ENCODE data around the gene DHRSX.

The DHRSX gene

DNA sequence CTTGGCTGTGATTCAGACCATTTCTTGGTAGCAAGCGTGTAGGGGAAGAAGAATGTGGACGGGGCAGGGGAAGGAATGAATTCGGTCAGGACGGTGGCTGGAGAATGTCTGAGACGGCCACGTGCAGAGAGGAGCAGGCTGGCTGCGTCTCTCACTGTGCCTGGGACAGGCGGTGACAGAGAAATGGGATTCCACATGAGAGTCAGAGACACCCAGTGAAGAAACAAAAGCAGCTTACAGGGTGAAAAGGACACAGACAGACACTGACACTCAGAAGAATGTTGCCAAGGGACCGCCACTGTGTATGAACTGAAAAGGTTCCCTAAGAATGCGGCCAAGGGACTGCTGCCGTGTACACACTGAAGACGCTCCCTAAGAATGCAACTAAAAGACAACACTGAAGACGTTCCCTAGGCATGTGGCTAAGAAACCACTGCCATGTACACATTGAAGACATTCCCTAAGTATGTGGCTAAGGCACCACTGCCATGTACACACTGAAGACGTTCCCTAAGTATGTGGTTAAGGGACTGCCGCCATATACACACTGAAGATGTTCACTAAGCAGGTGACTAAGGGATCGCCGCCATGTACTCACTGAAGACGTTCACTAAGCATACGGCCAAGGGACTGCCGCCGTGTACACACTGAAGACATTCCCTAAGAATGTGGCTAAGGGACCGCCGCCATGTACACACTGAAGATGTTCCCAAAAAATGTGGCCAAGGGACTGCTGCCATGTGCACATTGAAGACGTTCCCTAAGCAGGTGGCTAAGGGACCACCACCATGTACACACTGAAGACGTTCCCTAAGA is 49.1 kb downstream of the DHRSX start:
- DNase-seq, result no peak

DNA sequence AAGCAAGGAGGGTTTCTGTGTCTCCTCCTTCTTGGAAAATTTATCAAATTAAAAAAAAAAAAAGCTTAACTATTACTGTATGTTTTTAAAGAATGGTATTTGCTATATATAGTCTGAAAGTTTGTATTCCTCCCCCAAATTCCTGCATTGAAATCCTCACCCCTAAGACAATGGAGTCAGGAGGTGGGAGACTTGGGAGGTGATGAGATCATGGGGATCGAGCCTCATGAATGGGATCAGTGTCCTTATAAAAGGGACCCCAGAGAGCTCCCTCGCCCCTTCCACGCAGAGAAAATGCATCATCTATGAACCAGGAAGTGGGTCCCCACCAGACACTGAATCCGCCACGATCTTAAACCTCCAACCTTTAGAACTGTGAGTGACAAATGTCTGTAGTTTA is 50.1 kb downstream of the DHRSX start:
- no peak for DNase-seq

DNA sequence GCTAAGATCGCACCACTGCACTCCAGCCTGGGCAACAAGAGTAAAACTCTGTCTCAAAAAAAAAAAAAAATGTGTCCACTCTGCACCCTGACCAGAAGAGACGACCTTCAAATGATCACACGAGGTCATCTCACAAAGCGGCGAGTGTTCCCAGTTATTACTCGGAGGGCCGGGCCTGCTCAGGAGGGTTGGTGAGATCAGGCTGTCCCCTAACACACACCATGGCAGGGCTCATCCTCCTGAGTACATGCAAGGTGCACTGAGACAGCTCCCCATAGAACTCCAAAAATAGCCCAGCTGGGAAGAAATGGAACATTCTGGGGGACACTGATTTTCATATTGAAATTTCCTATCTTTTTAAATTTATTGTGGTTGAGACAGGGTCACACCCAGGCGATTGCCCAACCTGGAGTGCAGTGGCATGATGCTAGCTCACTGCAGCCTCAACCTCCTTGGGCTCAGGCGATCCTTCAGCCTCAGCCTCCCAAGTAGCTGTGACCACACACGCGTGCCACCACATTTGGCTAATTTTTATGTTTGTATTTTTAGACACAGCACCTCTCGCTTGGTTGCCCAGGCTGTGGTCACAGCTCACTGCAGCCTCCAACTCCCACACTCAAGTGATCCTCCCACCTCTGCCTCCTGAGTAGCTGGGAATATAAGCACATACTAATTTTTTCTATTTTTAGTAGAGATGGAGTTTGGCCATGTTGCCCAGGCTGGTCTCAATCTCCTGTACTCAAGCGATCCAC is 51.5 kb downstream of the DHRSX start:
- DNase-seq, result no peak

DNA sequence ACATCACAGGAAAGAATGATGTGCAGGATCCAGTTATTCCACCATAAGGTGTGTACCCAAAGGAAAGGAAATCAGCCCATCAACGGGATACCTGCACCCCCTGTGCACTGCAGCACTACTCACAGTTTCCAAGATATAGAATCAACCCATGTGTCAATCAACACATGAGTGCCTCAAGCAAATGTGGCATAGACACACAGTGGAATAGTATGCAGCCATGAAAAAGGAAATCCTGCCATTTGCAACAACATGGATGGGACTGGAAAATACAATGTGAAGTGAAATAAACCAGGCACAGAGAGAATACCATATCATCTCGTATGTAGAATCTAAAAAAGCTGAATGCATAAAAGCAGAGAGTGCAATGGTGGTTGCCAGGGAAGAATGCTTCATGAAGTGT is 53.3 kb downstream of the DHRSX start:
- no peak for DNase-seq

DNA sequence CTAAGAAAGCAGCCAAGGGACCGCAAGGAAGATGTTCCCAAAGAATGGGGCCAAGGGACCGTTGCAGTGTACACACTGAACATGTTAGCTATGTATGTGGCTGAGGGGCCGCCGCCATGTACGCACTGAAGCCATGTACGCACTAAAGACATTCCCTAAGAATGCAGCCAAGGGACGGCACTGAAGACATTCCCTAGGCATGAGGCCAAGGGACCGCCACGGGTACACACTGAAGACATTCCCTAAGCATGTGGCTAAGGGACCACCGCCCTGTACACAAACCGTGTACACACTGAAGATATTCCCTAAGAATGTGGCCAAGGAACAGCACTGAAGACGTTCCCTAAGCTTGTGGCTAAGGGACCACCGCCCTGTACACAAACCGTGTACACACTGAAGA is 54.0 kb downstream of the DHRSX start:
- no peak for DNase-seq

DNA sequence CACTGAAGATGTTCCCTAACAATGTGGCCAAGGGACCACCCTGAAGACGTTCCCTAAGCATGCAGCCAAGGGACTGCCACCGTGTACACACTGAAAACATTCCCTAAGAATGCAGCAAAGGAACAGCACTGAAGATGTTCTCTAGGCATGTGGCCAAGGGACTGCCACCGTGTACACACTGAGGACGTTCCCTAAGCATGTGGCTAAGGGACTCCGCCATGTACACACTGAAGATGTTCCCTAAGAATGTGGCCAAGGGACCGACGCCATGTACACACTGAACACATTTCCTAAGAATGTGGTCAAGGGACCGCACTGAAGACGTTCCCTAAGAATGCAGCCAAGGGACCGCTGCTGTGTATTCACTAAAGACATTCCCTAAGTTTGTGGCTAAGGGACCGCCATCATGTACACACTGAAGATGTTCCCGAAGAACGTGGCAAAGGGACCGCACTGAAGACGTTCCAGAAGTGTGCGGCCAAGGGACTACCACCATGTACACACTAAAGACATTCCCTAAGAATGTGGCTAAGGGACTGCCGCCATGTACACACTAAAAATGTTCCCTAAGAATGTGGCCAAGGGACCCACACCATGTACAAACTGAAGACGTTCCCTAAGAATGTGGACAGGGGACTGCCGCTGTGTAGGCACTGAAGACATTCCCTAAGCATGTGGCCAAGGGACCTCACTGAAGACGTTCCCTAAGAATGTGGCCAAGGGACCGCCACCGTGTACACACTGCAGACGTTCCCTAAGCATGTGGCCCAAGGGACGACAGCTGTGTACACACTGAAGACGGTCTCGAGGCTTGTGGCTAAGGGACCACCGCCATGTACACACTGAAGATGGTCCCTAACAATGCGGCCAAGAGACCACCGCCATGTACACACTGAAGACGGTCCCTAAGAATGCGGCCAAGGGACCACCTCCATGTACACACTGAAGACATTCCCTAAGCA is 54.8 kb downstream of the DHRSX start:
- DNase-seq, result no peak

DNA sequence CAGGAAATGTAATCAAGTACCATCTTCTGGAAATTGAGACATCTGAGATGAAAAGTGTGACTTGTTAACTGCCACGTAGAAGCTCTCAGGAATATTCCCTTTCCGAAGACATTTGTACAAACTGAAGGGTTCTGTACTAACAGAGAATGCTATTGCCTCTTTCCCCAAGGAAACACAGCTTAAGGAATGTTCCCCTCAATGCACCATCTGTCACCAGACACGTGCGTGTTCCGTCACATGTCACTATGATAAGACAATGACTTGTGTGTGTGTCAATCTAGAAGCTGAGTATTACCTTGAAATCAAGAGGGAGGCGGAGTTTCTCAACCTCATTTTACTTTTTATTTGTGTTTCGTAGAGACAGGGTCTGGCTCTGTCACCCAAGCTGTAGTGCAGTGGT is 58.1 kb downstream of the DHRSX start:
- no peak for DNase-seq

DNA sequence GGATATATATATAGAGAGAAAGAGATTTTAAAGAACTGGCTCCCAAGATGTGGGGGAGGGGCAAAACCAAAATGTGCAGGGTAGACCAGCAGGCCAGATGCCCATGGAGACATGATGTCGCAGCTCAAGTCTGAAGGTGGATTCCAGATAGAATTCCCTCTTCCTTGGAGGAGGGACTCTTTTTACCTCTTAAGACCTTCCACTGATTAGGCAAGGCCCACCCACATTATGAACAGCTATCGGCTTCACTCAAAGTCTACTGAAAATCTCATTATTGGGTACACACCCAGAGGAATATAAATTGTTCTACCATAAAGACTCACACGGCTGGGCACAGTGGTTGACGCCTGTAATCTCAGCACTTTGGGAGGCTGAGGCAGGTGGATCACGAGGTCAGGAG is 59.3 kb downstream of the DHRSX start:
- DNase-seq, result no peak

DNA sequence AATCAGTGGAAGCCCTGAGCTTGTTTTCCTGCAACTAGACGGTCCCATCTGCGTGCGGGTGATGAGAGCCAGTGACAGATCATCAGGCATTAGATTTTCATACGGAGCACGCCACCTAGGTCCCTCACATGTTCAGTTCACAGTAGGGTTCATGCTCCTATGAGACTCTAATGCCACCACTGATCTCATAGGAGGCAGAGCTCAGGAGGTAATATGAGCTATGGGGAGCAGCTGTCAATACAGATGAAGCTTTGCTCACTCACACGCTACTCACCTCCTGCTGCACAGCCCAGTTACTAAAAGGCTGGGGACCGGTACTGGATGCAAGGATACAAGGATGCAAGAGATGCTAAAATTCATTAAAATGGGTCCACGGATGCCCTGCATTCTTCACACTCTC is 61.2 kb downstream of the DHRSX start:
- no peak for DNase-seq

DNA sequence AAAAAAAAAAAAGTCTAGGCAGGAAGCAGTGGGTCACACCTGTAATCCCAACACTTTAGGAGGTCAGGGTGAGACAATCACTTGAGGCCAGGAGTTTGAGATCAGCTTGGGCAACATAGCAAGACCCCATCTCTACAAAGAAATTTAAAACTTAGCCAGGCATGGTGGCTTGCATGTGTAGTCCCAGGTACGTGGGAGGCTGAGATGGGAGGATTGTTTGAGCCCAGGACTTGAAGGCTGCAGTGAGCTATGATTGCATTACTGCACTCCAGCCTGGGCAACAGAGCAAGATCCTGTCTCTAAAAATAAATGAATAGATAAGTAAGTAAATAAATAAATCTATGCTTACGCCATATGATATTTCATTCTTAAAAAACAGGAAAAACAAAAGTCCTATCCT is 65.3 kb downstream of the DHRSX start:
- no peak for DNase-seq

DNA sequence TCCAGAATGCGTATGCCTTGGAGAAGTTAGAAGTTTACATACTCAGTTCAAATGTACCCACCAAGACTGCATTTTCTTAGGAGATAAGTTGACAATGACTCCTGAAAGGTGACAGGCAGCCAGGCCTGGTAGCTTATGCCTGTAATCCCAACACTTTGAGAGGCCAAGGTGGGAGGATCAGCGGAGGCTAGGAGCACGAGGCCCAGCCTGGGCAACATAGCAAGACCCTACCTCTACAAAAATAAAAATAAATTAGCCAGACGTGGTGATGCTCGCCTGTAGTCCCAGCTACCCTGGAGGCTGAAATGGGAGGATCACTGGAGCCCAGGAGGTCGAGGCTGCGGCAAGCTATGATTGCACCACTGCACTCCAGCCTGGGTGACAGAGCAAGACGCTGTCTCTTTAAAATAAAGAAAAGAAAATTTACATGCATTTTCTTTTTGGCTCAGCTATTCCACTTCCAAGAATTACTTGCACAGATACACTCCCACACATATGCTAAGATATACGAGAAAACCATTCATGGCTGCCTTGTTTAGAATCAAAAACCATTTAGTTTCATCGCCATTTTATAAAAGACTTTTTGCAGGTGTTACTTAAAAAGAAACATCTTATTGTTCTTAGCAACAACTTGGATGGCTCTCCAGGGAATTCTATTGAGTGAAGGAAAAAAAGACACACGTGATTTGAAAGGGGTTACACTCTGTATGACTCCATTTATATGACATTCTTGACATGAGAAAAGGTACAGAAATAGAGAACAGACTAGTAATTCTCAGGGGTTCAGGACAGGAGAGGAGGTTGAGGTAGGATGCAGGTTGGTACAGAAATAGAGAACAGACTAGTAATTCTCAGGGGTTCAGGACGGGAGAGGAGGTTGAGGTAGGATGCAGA is 66.3 kb downstream of the DHRSX start:
- no peak for DNase-seq

DNA sequence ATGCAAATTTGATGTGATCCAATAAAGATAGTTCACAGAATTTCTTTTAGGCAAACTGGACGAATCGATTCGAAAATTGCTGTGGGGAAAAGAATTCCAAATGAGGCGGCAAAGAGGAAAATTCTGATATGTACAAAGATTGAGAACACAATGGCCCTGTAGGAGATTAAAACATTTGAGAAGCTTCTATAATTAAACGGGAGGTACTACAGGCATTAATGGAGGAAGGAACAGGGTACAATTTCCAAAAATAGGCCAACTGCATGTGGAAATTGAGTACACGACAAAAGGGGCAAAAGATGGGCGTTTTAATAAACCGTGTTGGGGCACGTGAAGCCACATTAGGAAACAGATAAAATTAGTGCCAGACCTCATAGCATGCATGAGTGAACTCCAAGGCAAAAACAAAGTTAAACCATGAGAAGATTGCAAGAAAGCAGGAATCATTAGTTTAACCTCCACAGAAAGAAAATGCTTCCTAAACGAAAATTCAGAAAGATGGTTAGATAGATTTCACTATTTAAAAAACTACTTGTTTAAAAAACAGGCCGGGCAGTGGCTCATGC is 68.4 kb downstream of the DHRSX start:
- no peak for DNase-seq

DNA sequence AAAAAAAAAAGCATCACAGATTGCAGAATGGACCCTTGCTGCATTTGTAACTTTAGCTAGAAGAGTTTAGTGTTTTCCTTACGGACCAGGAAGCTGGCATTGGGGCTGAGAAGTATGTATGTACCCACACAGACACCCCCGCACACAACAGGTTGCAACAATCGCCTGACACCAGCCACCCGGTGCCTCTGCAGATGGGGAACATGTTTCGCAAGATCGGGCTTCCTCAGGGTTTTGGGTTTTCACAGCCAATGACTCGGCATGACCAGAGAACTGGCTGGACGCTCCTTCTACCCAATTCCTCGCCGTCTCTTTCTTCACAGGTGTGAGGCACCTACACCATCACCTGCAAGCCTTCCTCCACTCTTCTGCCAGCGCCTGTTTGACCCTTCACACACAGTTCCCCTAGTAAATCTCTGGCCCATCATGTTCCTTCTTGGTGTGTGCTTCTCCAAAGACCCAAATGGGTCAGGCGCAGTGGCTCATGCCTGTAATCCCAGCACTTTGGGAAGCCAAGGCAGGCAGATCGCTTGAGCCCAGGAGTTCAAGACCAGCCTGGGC is 70.4 kb downstream of the DHRSX start:
- DNase-seq, result no peak

DNA sequence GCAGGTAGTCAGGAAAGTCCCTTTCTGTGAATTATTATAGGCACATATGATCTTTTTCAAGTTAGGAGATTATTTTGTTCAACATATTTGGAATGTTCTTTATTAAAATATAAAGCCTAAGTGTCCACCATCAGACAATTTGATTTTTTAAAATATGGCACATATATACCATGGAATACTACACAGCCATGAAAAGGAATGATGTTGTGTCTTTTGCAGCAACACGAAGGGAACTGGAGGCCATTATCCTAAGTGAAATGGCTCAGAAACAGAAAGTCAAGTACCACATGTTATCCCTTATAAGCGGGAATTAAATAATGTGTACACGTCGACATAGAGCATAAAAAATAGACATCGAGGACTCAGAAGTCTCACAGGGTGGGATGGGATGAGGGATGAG is 73.0 kb downstream of the DHRSX start:
- no peak for DNase-seq

DNA sequence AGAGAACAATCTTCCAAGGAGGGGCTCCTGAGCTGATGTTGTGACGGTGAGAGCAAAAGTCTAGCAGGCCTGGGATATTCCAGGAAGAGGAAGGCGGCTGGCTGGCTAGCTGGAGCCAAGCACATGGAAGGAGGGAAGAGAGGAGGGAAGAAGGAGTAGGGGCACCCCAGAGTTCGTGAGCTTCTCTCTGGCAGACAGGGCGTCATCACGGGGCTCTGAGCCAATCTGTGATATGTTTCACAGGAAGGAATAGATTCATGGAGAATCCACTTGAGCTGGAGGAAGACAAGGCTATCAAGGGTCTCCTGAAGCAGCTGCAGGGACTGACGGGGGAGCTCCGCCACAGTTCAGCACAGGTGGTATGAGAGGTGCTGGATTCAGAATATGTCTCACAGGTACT is 73.6 kb downstream of the DHRSX start:
- no peak for DNase-seq

DNA sequence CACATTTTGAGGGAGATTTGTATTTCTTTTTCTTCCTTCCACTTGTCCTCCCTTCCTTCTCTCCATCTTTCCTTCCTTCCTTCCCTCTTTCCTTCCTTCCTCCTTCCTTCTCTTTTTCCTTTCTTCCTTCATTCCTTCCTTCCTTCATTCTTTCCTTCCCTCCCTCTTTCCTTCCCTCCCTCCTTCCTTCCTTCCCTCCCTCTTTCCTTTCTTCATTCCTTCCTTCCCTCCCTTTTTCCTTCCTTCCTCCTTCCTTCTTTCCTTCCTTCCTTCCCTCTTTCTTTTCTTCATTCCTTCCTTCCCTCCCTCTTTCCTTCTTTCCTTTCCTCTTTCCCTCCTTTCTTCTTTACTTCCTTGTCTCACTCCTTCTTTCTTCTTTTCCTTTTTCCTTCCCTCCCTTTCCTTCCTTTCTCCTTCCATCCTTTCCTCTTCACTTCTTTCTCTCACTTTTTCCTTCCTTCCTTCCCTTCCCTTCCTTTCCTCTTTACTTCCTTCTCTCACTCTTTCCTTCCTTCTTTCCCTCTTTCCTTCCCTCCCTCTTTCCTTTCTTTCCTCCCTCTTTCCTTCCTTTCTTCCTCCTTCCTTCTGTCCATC is 74.4 kb downstream of the DHRSX start:
- no peak for DNase-seq

DNA sequence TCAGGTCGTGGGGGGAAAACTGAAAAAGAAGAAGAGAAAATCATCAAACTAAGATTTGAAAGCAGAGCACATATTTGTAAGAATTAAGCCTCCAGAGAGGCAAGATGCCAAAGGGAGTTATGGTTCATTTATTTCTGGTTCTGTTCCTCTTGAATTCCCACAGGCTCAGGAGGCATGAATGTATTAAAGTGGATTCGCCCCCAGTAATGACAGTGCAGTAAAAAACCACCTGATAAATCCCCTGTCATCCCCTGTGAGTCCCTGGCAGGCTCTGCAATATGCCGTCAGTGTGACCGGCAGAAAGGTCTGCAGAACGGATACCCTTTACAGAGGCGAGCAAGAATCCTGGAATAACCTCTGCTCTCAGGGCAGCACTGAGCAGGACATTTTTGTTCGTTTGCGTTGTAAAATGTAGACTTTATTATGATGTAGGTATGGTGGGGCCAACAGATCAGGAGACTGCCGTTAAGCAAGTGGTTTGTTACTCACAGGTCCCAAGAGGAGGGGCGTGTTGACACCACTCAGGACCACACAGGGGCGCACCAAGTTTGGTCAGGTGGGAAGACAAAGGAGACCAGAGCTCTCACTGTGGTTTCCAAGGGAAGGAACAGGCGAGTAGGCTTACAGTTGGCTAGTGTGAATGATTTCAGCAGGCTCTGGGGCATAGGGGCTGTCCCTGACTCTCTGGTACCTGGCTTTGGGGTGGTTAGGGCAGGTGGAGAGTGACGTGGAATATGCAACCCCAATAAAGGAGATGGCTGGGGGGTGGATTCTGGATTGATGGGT is 75.3 kb downstream of the DHRSX start:
- no peak for DNase-seq

DNA sequence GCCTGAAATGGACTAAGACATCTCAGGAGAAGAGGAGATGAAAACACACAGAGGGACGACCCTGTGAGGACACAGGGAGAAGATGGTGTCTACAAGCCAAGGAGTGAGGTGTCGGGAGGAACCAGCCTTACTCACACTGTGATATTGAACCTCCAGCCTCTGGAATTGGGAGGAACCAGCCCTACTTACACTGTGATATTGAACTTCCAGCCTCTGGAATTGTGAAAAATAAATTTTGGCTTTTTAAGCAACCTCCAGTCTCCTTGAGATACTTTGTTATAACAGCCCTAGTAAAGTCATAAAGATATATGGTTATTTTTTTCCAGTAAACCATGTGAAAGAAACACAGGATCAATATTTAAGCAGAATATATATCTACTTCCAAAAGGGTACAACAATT is 76.5 kb downstream of the DHRSX start:
- DNase-seq, result no peak

DNA sequence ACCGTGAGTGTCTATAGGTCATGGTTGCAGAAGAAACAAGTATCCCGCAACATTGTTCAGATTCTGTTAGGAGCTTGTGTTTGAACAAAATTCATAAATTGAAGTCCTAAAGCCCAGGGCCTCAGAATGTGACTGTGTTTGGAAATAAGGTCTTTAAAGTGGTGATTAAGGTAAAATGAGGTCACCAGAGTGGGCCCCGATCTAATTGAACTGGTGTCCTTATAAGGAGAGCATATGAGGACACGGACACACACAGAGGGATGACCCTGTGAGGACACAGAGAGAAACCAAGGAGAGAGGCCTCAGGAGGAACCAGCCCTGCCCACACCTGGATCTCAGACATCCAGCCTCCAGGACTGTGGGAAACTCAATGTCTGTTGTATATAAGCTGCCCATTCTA is 76.9 kb downstream of the DHRSX start:
- DNase-seq, result no peak

DNA sequence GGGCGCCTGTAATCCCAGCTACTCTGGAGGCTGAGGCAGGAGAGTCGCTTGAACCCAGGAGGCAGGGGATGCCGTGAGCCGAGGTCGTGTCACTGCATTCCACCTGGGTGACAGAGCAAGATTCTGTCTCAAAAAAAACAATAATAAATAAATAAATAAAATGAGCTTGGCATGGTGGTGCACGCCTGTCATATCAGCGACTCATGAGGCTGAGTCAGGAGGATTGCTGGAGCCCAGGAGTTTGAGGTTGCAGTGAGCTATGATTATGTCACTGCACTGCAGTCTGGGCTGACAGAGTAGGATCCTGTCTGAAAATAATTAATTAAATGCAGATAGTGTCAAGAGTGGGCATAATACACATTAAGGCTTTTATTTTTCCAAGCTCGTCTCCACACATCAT is 77.5 kb downstream of the DHRSX start:
- DNase-seq, result no peak
